Skin epidermis (tissue), 12 donors: Measurements from ENCODE around the gene ZNF728.
"Not testable (repeated sequence)": the region's sequence is repeated elsewhere in the genome, so short reads cannot be mapped to it uniquely, and the experiment has no call there.

Experiments
- H3K27ac ChIP-seq, 21 experiments: fragments of 200-600 bp; sonication (generic) in 11 of 21; one replicate each; pipeline ENCODE4 v1.5.0; 2020; ENCODE audit warnings: mild to moderate bottlenecking in 3 of 21, inconsistent platforms in 2 of 21, moderate library complexity in 2 of 21
- H3K4me3 ChIP-seq, 7 experiments: fragments of 200-600 bp; sonication (generic) in 2 of 7; one replicate each; pipeline ENCODE4 v1.5.0; 2020; ENCODE audit warnings: inconsistent platforms in 2 of 7, mild to moderate bottlenecking in 2 of 7, moderate library complexity in 1 of 7

ZNF728 gene

GRCh38 chr19:23002690-23003422, at the start of gene ZNF728:
Gene ZNF728 (minus strand): TSS chr19:23003176. CDS start chr19:23003030, 146 bp downstream.
- H3K4me3 ChIP-seq, result peak within 1 kb of the TSS in 1 of 7 experiments; percentile 14
- no peak within 1 kb of the TSS for H3K27ac ChIP-seq

GRCh38 chr19:23052349-23052748, 49.4 kb upstream of the ZNF728 start:
- H3K27ac ChIP-seq, result no peak overlapping the region
- no peak overlapping the region for H3K4me3 ChIP-seq

- no peak overlapping the region for H3K27ac ChIP-seq
- H3K4me3 ChIP-seq, result no peak overlapping the region
These were observed 46.3 kb upstream of the ZNF728 start for GRCh38 chr19:23049256-23049655.

GRCh38 chr19:23046743-23047142, 43.8 kb upstream of the ZNF728 start:
- Histone ChIP-seq H3K4me3 (no peak overlapping the region), H3K27ac (no peak overlapping the region)

GRCh38 chr19:23033721-23034120, 30.7 kb upstream of the ZNF728 start:
- no peak overlapping the region for H3K27ac ChIP-seq
- H3K4me3 ChIP-seq, result no peak overlapping the region

GRCh38 chr19:23015660-23016059, 12.7 kb upstream of the ZNF728 start:
- H3K27ac ChIP-seq, result no peak overlapping the region

GRCh38 chr19:22994957-22995356, 8.0 kb downstream of the ZNF728 start:
- not testable (repeated sequence) for H3K4me3 ChIP-seq, H3K27ac ChIP-seq

More at GRCh38 chr19:23015660-23016059, 12.7 kb upstream of the ZNF728 start:
- no peak overlapping the region for H3K4me3 ChIP-seq

GRCh38 chr19:22976248-22976647, 26.7 kb downstream of the ZNF728 start:
- Histone ChIP-seq H3K27ac (no peak overlapping the region), H3K4me3 (no peak overlapping the region)

- H3K4me3 ChIP-seq, H3K27ac ChIP-seq: not testable (repeated sequence)
These were observed 27.3 kb downstream of the ZNF728 start for GRCh38 chr19:22975546-22976136.

- Histone ChIP-seq H3K27ac (no peak overlapping the region), H3K4me3 (no peak overlapping the region)
These were observed 57.4 kb downstream of the ZNF728 start for GRCh38 chr19:22945560-22945959.

- Histone ChIP-seq H3K4me3 (no peak overlapping the region), H3K27ac (no peak overlapping the region)
These were observed 67.8 kb downstream of the ZNF728 start for GRCh38 chr19:22935151-22935550.

GRCh38 chr19:22927576-22927975, 75.4 kb downstream of the ZNF728 start:
- H3K4me3 ChIP-seq, H3K27ac ChIP-seq: not testable (repeated sequence)

- not testable (repeated sequence) for H3K4me3 ChIP-seq, H3K27ac ChIP-seq
These were observed 77.8 kb downstream of the ZNF728 start for GRCh38 chr19:22925181-22925580.
